MM.1S (cell line): ENCODE results near the gene NINL.
"Not testable (repeated sequence)": the region's sequence is repeated elsewhere in the genome, so short reads cannot be mapped to it uniquely, and the experiment has no call there.

Experiments used
- DNase-seq: peaks from one replicate; pipeline ENCODE4 v3.0.0-alpha.2; 2015
- H2AFZ ChIP-seq: fragments of 300-600 bp; sonication (generic); 2 replicates; pipeline ENCODE4 v1.6.0; 2016; ENCODE audit warnings: antibody characterized with exemption, low read length
- H3F3A ChIP-seq: fragments of 300-600 bp; sonication (generic); 2 replicates; pipeline ENCODE4 v1.6.1; 2016; ENCODE audit warnings: mild to moderate bottlenecking, antibody characterized with exemption, low read length, moderate library complexity, mixed read lengths; ENCODE audit not compliant: insufficient read depth
- H3K27ac ChIP-seq: fragments of 300-600 bp; sonication (generic); 2 replicates; pipeline ENCODE4 v1.5.1; 2016; ENCODE audit warnings: mild to moderate bottlenecking, low read length
- H3K27me3 ChIP-seq: fragments of 300-600 bp; sonication (generic); replicated peaks from 2 replicates; pipeline ENCODE4 v1.6.0; 2016; ENCODE audit warnings: low read length; ENCODE audit not compliant: insufficient read depth
- H3K36me3 ChIP-seq: fragments of 300-600 bp; sonication (generic); replicated peaks from 2 replicates; pipeline ENCODE4 v1.6.1; 2016; ENCODE audit warnings: mild to moderate bottlenecking, low read length, mixed read lengths; ENCODE audit not compliant: insufficient read depth
- H3K4me1 ChIP-seq: fragments of 300-600 bp; sonication (generic); 2 replicates; pipeline ENCODE4 v1.6.1; 2016; ENCODE audit warnings: low read length, mixed read lengths
- H3K4me2 ChIP-seq: fragments of 300-600 bp; sonication (generic); 2 replicates; pipeline ENCODE4 v1.6.0; 2016; ENCODE audit warnings: low read depth, low read length
- H3K4me3 ChIP-seq: fragments of 300-600 bp; sonication (generic); 2 replicates; pipeline ENCODE4 v1.5.1; 2016; ENCODE audit warnings: low read length, mixed read lengths
- H3K79me2 ChIP-seq: fragments of 300-600 bp; sonication (generic); 2 replicates; pipeline ENCODE4 v1.6.1; 2016; ENCODE audit warnings: mixed run types, low read length, mixed read lengths
- H3K9ac ChIP-seq: fragments of 300-600 bp; sonication (generic); 2 replicates; pipeline ENCODE4 v1.6.1; 2016; ENCODE audit warnings: low read length, mixed read lengths
- H3K9me2 ChIP-seq: fragments of 300-600 bp; sonication (generic); replicated peaks from 2 replicates; pipeline ENCODE4 v1.6.1; 2016; ENCODE audit warnings: mild to moderate bottlenecking, low read length, mixed read lengths; ENCODE audit not compliant: insufficient read depth
- H3K9me3 ChIP-seq: fragments of 300-600 bp; sonication (generic); replicated peaks from 2 replicates; pipeline ENCODE4 v1.6.1; 2016; ENCODE audit warnings: mild to moderate bottlenecking, low read length, mixed read lengths; ENCODE audit not compliant: insufficient read depth
- H4K20me1 ChIP-seq: fragments of 300-600 bp; sonication (generic); 2 replicates; pipeline ENCODE4 v1.6.1; 2016; ENCODE audit warnings: mild to moderate bottlenecking, low read length, moderate library complexity, mixed read lengths; ENCODE audit not compliant: insufficient read depth
- CTCF ChIP-seq: fragments of 300-600 bp; sonication (generic); IDR thresholded peaks from 2 replicates; pipeline ENCODE4 v1.5.1; 2016; ENCODE audit warnings: antibody characterized with exemption, low read length, mixed read lengths
- EZH2 ChIP-seq: fragments of 300-600 bp; sonication (generic); optimal IDR thresholded peaks from 2 replicates; pipeline ENCODE3; 2017; ENCODE audit warnings: low read depth, mild to moderate bottlenecking, antibody characterized with exemption, low read length, mixed read lengths
- EZH2phosphoT487 ChIP-seq: fragments of 300-600 bp; sonication (generic); IDR thresholded peaks from 2 replicates; pipeline ENCODE4 v1.6.1; 2018; ENCODE audit warnings: antibody characterized with exemption, low read length

The NINL gene

GRCh38 chr20:25601659-25602058 is 16.3 kb upstream of the NINL start:
- no peaks in the 10 kb centered on the region for H3K4me1 ChIP-seq
- no peak overlapping the region for H3K27ac ChIP-seq
- no peak overlapping the region for H2AFZ ChIP-seq
- H3K4me3 ChIP-seq, result no peak overlapping the region
- H3K79me2 ChIP-seq, result no peaks in the 10 kb centered on the region
- no peak for DNase-seq
- H3K36me3 ChIP-seq, result no peaks in the 10 kb centered on the region
- H3K9me2 ChIP-seq, result no peaks in the 10 kb centered on the region
- no peaks in the 10 kb centered on the region for H3K27me3 ChIP-seq
- H3K4me2 ChIP-seq, result no peak overlapping the region
- no peaks in the 10 kb centered on the region for H4K20me1 ChIP-seq
- TF ChIP-seq EZH2, result no peak
- H3F3A ChIP-seq, result no peaks in the 10 kb centered on the region
- H3K9ac ChIP-seq, result no peak overlapping the region
- no peaks in the 10 kb centered on the region for H3K9me3 ChIP-seq

GRCh38 chr20:25600632-25601031 is 15.3 kb upstream of the NINL start:
- H3K36me3 ChIP-seq, result no peaks in the 10 kb centered on the region
- TF ChIP-seq CTCF (no peak), EZH2phosphoT487 (no peak), EZH2 (no peak)
- no peak overlapping the region for H3K4me2 ChIP-seq
- H4K20me1 ChIP-seq, result no peaks in the 10 kb centered on the region
- no peaks in the 10 kb centered on the region for H3K4me1 ChIP-seq
- H3F3A ChIP-seq, result no peaks in the 10 kb centered on the region
- H3K27me3 ChIP-seq, result no peaks in the 10 kb centered on the region
- H3K9ac ChIP-seq, result no peak overlapping the region
- H2AFZ ChIP-seq, result no peak overlapping the region
- H3K9me2 ChIP-seq, result no peaks in the 10 kb centered on the region
- no peaks in the 10 kb centered on the region for H3K9me3 ChIP-seq
- H3K27ac ChIP-seq, result no peak overlapping the region
- H3K4me3 ChIP-seq, result no peak overlapping the region
- no peak for DNase-seq
- H3K79me2 ChIP-seq, result no peaks in the 10 kb centered on the region

GRCh38 chr20:25592135-25592852 is 7.0 kb upstream of the NINL start:
- no peak for DNase-seq
- H3K36me3 ChIP-seq, result no peaks in the 10 kb centered on the region
- no peak overlapping the region for H3K9ac ChIP-seq
- H3K79me2 ChIP-seq, result no peaks in the 10 kb centered on the region
- no peaks in the 10 kb centered on the region for H4K20me1 ChIP-seq
- TF ChIP-seq EZH2, result no peak
- no peaks in the 10 kb centered on the region for H3K4me1 ChIP-seq
- no peak overlapping the region for H3K4me3 ChIP-seq
- no peak overlapping the region for H2AFZ ChIP-seq
- H3F3A ChIP-seq, result no peaks in the 10 kb centered on the region
- H3K4me2 ChIP-seq, result no peak overlapping the region
- H3K9me2 ChIP-seq, result no peaks in the 10 kb centered on the region
- H3K27ac ChIP-seq, result no peak overlapping the region
- H3K27me3 ChIP-seq, result no peaks in the 10 kb centered on the region
- no peaks in the 10 kb centered on the region for H3K9me3 ChIP-seq

GRCh38 chr20:25590778-25591177 is 5.4 kb upstream of the NINL start:
- not testable (repeated sequence) for H2AFZ ChIP-seq, H3K4me1 ChIP-seq, H3K4me3 ChIP-seq, H3K9ac ChIP-seq, H3K9me2 ChIP-seq, H3K36me3 ChIP-seq, H3K27me3 ChIP-seq, H3K4me2 ChIP-seq, H3K9me3 ChIP-seq, DNase-seq, H3K79me2 ChIP-seq, H3K27ac ChIP-seq, H3F3A ChIP-seq, H4K20me1 ChIP-seq

- TF ChIP-seq CTCF (no peak), EZH2phosphoT487 (no peak), EZH2 (no peak)
- H2AFZ ChIP-seq, result no peak overlapping the region
Observed at GRCh38 chr20:25588491-25588890, 3.2 kb upstream of the NINL start.

More at GRCh38 chr20:25588491-25588890, 3.2 kb upstream of the NINL start:
- no peaks in the 10 kb centered on the region for H3K9me2 ChIP-seq
- DNase-seq, result no peak
- H3K4me3 ChIP-seq, result no peak overlapping the region
- no peaks in the 10 kb centered on the region for H3K36me3 ChIP-seq
- H4K20me1 ChIP-seq, result no peaks in the 10 kb centered on the region
- H3K27ac ChIP-seq, result no peak overlapping the region
- H3K4me2 ChIP-seq, result no peak overlapping the region
- H3K9ac ChIP-seq, result no peak overlapping the region
- H3F3A ChIP-seq, result no peaks in the 10 kb centered on the region
- H3K4me1 ChIP-seq, result no peaks in the 10 kb centered on the region
- no peaks in the 10 kb centered on the region for H3K79me2 ChIP-seq
- no peaks in the 10 kb centered on the region for H3K9me3 ChIP-seq
- H3K27me3 ChIP-seq, result no peaks in the 10 kb centered on the region
